ENCODE data around the gene DSP.

Gene DSP

GRCh38 chr6:7566617-7567173 is 25.2 kb downstream of the DSP start:
- DNase-seq: no peak

GRCh38 chr6:7568021-7568420 is 26.6 kb downstream of the DSP start:
- no peak for DNase-seq

- no peak for DNase-seq
Measured at GRCh38 chr6:7569082-7569481, 27.6 kb downstream of the DSP start.

- DNase-seq: no peak
Measured at GRCh38 chr6:7572213-7572943, 30.9 kb downstream of the DSP start.

- DNase-seq: no peak
Measured at GRCh38 chr6:7574500-7574899, 33.0 kb downstream of the DSP start.

GRCh38 chr6:7578516-7578915 is 37.0 kb downstream of the DSP start:
- DNase-seq: no peak

GRCh38 chr6:7578931-7579330 is 37.5 kb downstream of the DSP start:
- DNase-seq: no peak

GRCh38 chr6:7579851-7580250 is 38.4 kb downstream of the DSP start:
- no peak for DNase-seq

- DNase-seq: no peak
Measured at GRCh38 chr6:7580537-7580926, 39.1 kb downstream of the DSP start.

GRCh38 chr6:7580927-7581618 is 39.6 kb downstream of the DSP start:
- no peak for DNase-seq

- no peak for DNase-seq
Measured at GRCh38 chr6:7585287-7585930, 43.9 kb downstream of the DSP start.

- no peak for DNase-seq
Measured at GRCh38 chr6:7587631-7588100, 46.2 kb downstream of the DSP start.

- no peak for DNase-seq
Measured at GRCh38 chr6:7588506-7588905, 47.0 kb downstream of the DSP start.

GRCh38 chr6:7589221-7589620 is 47.8 kb downstream of the DSP start:
- DNase-seq: no peak

GRCh38 chr6:7589949-7590917 is 48.8 kb downstream of the DSP start, which contains the start of gene SNRNP48:
SNRNP48 (plus strand) TSS chr6:7590198; CDS start chr6:7590258, 60 bp downstream.
- peak; percentile 85 for DNase-seq

GRCh38 chr6:7590918-7591302 is 49.4 kb downstream of the DSP start:
- DNase-seq: no peak

GRCh38 chr6:7591770-7592169 is 50.3 kb downstream of the DSP start:
- DNase-seq: no peak

GRCh38 chr6:7593229-7593628 is 51.8 kb downstream of the DSP start:
- no peak for DNase-seq

- DNase-seq: no peak
Measured at GRCh38 chr6:7594579-7595125, 53.2 kb downstream of the DSP start.

- DNase-seq: no peak
Measured at GRCh38 chr6:7604003-7604402, 62.5 kb downstream of the DSP start.

- no peak for DNase-seq
Measured at GRCh38 chr6:7604506-7604905, 63.0 kb downstream of the DSP start.

All from central memory CD4-positive, alpha-beta T cell (primary cell).